IPS-NIHi11 (cell line): ENCODE data around the gene MRPS25.

Experiments
- DNase-seq: peaks from one replicate; pipeline ENCODE4 v3.0.0; 2012; ENCODE audit warnings: mixed read lengths, low spot score

The MRPS25 gene

DNA sequence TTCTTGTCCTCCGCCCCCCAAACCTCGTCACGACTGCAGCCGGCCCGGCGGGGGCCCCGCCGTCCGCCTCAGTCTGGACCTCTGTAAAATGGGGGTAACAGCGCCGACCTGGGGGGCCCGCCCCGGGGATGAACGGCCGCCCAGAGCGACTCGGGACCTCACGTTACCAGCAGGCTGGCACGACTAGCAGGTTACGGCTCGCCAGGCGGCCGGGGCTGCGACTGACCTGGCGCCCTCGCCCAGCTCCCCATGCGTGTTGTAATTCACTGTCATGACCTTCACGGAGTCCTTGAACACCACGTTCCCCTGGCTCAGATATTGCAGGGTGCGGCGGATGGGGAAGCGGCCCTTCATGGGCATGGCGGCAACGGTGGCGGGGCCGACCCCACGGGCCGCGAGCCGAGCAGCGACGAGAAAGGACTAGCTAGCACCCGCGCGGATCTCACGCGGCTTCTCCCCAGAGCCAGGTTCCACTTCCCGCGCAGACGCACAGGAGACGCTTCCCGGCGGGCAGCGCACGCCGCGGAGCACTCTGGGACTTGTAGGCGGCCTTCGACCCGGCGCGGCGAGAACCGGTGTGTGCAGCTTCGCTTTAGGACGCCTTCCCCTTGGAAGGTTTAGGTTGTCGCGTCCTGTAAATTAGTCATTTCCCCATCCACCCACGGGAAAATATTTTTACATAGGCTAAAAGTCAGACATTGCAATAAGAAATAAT lies at the start of gene MRPS25:
MRPS25 (minus strand) TSS at position 481 of the 715 bp plus-strand sequence; CDS start at position 360, 121 bp downstream.
- peak; percentile 96 for DNase-seq

DNA sequence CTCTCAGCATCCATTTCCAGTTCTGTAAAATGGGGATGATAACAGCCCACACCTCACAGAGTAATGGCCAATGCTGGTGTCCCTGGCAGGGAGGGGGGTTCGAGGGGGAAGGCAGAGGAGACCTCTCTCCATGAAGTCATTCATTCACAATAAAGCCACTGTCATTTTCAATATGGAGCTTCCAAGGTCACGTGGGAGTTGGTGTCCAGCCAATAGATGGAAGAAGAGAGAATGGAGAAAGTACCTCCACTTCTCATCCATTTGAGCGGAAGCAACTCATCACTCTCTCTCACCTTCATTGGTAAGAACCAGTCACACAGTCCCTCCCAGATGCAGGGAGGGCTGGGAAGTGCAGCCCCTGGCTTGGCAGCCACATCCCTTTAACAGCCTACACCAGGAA lies 48.8 kb upstream of the MRPS25 start:
- DNase-seq: no peak

- no peak for DNase-seq
Observed at GRCh38 chr3:15113471-15113870, 48.4 kb upstream of the MRPS25 start.

- DNase-seq: no peak
Observed at GRCh38 chr3:15112011-15112410, 46.9 kb upstream of the MRPS25 start.

GRCh38 chr3:15110206-15110605 lies 45.1 kb upstream of the MRPS25 start:
- DNase-seq: no peak

GRCh38 chr3:15108869-15109268 lies 43.8 kb upstream of the MRPS25 start:
- DNase-seq: no peak

DNA sequence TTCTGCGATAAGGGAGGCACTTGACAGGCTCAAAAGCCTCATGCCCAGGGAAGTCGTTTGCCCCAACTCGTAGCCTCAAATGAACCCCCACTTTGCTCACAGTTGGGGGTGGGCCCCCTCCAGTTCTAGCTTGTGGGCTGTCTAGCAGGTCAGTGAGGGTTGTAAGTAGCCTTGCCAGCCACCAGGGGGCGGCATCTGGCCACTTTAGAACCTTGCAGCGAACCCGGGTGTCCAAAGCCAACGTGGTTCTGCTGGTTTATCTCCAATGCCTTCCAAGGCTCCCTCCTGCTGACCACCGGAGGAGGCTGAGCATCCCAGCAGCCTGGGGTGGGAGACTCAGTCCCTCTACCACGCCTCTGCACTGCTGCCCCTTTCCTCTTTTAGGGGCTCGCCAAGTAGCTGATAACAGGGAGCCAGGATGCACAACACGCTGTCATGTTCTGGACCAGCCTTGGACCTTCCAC lies 43.0 kb upstream of the MRPS25 start:
- DNase-seq: peak; percentile 91

DNA sequence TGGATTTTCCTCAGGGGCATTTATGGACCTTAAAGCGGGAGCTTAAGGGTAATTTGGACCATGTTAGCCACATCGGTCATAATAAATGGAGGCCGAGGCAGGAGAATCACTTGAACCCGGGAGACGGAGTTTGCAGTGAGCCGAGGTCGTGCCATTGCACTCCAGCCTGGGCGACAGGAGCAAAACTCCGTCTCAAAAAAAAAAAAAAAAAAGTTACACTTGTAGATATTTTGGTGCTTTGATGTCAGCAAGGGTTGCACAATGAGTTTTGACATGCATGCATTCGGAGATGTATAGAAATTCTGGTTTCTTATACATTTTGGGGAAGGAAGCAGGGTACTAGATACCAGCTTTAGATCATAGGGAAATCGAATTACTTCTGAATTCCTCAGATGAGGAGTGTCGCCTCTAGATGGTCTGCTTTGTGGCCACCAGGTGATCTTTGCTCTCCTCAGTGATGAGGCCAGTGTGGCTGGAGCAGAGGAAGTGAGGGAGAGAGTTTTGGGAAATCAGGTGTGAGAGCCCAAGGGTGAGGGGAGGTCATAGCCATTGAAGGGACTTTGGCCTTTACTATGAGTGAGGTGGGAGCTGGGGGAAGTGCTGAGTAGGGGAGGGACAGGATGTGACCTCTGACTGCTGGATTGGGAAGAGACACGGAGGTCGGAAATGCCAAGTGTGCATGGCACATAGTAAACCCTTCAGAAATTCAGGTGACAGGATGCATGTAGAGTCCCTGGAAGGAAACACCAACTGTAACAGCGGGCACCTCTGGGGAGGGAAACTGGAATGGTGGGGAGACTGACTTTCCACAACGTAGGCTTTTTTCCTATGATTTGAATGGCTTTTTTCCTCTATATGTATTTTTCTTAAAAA lies 42.2 kb upstream of the MRPS25 start:
- no peak for DNase-seq

DNA sequence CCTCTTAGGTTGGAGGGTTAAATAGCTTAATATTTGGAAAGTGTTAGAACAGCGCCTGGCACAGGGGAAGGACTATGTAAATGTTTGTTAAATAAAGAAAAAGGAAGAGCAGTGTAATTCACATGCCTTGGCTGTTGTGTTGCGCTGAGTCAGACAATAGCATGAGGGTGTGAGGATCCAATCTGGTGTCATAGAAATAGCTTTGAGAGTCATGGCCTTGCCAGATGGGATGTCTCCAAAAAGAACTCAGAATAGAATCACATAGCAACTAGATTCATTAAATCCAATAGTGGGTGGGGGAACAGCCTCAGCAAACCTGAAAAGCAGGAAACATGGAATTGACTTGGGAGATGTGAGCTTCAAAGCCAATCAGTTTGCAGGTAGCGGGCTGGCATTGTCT lies 37.7 kb upstream of the MRPS25 start:
- no peak for DNase-seq

DNA sequence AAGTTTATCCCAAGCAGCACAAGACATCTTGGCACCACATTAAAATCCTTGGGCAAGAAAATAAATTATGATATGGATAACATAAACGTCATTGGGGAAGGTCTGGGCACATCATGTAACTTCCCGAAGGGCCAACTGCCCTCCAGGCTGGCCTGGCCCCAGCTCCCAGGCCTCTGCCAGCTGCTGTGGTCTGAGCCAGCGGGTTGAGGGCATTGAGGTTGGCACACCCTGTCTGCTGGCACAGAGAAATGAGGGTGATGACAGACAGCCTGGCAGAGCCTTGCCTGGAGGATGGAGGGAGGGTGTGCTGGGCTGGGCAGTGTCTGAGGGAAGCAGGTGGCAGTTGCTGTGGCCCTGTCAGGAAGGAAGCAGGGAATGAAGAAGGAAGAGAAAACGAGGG lies 37.1 kb upstream of the MRPS25 start:
- no peak for DNase-seq

GRCh38 chr3:15099364-15100098 lies 34.4 kb upstream of the MRPS25 start:
- DNase-seq: no peak

- DNase-seq: peak; percentile 93
Observed at GRCh38 chr3:15098503-15099363, 33.6 kb upstream of the MRPS25 start, which contains the start of gene RBSN. Gene RBSN (minus strand): TSS chr3:15099148. CDS start chr3:15096120, 3,028 bp downstream.

DNA sequence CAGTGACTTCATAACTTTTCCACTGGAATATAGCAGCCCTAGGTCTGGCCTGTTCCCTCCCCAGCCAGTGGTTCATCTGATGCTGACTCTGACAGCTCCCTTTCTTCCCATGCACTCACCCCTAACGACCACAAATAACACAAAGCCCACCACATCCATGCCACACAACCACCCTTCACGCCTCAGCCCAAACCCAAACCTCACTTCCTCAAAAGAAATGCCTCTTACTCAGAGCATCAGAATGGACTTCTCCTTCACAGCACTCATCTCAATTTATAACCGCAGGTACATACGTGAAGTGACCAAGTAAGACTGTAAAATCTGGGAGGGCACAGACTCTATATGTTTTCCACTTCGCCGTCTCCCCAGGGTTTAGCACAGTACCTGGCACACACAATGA lies 32.8 kb upstream of the MRPS25 start:
- no peak for DNase-seq

GRCh38 chr3:15096046-15096445 lies 30.9 kb upstream of the MRPS25 start:
- DNase-seq: no peak

- no peak for DNase-seq
Observed at GRCh38 chr3:15094187-15094875, 29.2 kb upstream of the MRPS25 start.

- DNase-seq: no peak
Observed at GRCh38 chr3:15092686-15093085, 27.6 kb upstream of the MRPS25 start.

DNA sequence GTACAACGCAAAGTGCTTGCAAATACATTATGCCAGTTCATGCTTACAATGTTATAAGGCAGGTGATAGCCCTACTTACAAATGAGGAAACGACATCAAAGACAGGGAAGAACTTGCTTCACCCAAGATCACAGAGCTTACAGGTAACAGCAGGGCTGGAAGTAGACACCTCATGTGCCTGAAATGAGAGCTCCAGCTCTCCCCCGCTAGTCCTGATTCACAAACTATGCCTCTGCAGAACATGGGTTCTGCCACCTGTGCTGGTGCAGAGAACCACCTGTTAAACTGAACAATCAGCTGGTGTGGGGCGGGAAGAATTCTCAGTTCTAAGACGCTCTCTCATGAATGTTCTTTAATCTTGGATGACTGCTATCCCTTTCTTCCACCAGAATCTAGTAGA lies 26.5 kb upstream of the MRPS25 start:
- no peak for DNase-seq

GRCh38 chr3:15089201-15089600 lies 24.1 kb upstream of the MRPS25 start:
- DNase-seq: no peak

- DNase-seq: no peak
Observed at GRCh38 chr3:15086699-15087098, 21.6 kb upstream of the MRPS25 start.

DNA sequence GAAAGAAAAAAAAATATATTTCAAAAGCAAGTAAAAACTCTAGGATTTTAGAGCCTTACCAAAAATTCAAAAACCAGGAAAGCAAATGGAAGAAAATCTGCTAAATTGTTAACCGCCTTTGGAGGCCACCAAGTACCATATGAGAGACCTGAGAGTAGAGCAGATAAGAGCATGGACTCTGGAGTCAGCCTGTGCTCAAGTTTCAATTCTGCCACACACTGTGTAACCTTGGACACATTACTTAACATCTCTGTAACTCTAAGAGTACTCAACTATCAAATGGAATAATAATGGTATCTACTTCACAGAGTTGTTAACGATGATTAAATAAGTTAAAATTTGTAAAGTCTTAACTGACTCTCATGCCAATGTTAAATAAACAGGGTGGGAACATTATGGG lies 21.1 kb upstream of the MRPS25 start:
- DNase-seq: no peak

- DNase-seq: no peak
Observed at GRCh38 chr3:15083252-15083651, 18.1 kb upstream of the MRPS25 start.
